GM18505 (cell line): Measurements from ENCODE around the gene SLC16A9.

ENCODE experiments used
- ATAC-seq: cut with Tn5 transposase; IDR thresholded peaks from one replicate; pipeline ENCODE4 v1.9.1; 2021; ENCODE audit not compliant: unreplicated experiment
- POLR2A ChIP-seq: IDR thresholded peaks from 4 replicates; pipeline ENCODE4 v1.6.1; 2011; ENCODE audit warnings: borderline replicate concordance; ENCODE audit not compliant: insufficient read depth, insufficient read length; ENCODE audit errors: extremely low read depth

The SLC16A9 gene

GRCh38 chr10:59704630-59705029 is 5.0 kb downstream of the SLC16A9 start:
- no peak for TF ChIP-seq POLR2A
- no peak for ATAC-seq

GRCh38 chr10:59702347-59702746 is 7.3 kb downstream of the SLC16A9 start:
- no peak for TF ChIP-seq POLR2A
- no peak for ATAC-seq

- no peak for ATAC-seq
- no peak for TF ChIP-seq POLR2A
These were observed 8.9 kb downstream of the SLC16A9 start for GRCh38 chr10:59700709-59701108.

- no peak for TF ChIP-seq POLR2A
- no peak for ATAC-seq
These were observed 11.3 kb downstream of the SLC16A9 start for GRCh38 chr10:59698326-59698725.

GRCh38 chr10:59695637-59696036 is 14.0 kb downstream of the SLC16A9 start:
- TF ChIP-seq POLR2A = no peak
- ATAC-seq = no peak

- no peak for TF ChIP-seq POLR2A
These were observed 14.7 kb downstream of the SLC16A9 start for GRCh38 chr10:59694936-59695335.

GRCh38 chr10:59692113-59692512 is 17.5 kb downstream of the SLC16A9 start:
- ATAC-seq = no peak
- no peak for TF ChIP-seq POLR2A

More at GRCh38 chr10:59694936-59695335, 14.7 kb downstream of the SLC16A9 start:
- ATAC-seq = no peak

- ATAC-seq = peak; percentile 51
- no peak for TF ChIP-seq POLR2A
These were observed 20.7 kb downstream of the SLC16A9 start for GRCh38 chr10:59688921-59689351.

GRCh38 chr10:59687657-59688056 is 22.0 kb downstream of the SLC16A9 start:
- no peak for TF ChIP-seq POLR2A

GRCh38 chr10:59684006-59684405 is 25.6 kb downstream of the SLC16A9 start:
- ATAC-seq = no peak

More at GRCh38 chr10:59687657-59688056, 22.0 kb downstream of the SLC16A9 start:
- ATAC-seq = no peak

GRCh38 chr10:59682986-59683937 is 26.4 kb downstream of the SLC16A9 start:
- ATAC-seq = no peak
- no peak for TF ChIP-seq POLR2A

More at GRCh38 chr10:59684006-59684405, 25.6 kb downstream of the SLC16A9 start:
- TF ChIP-seq POLR2A = no peak

GRCh38 chr10:59680199-59680598 is 29.5 kb downstream of the SLC16A9 start:
- ATAC-seq = no peak
- TF ChIP-seq POLR2A = no peak

GRCh38 chr10:59678884-59679301 is 30.8 kb downstream of the SLC16A9 start:
- ATAC-seq = peak; percentile 85
- no peak for TF ChIP-seq POLR2A

GRCh38 chr10:59677253-59677831 is 32.3 kb downstream of the SLC16A9 start:
- no peak for ATAC-seq
- no peak for TF ChIP-seq POLR2A
